A673 (cell line): ENCODE results near the gene AKAIN1. TPM values are rescaled to one million over a fixed set of nuclear protein-coding genes. Genes with fewer than 3 reads are reported as not detected.

Source experiments
- BruUV-seq: library from RNA; stranded (reverse); fragments of 400-500 nt; replicated peaks from 2 replicates; lab custom pipeline; 2021; lab: Mats Ljungman, UMichigan
- CTCF ChIA-PET: fragments of 300-600 bp; sonication (Branson Sonifier 250); formaldehyde crosslinking; loops from one replicate; lab custom pipeline; 2022; ENCODE audit warnings: antibody characterized with exemption; lab: Charles Lee
- POLR2A ChIA-PET: fragments of 300-600 bp; sonication (Branson Sonifier 250); formaldehyde crosslinking; loops from one replicate; lab custom pipeline; 2022; ENCODE audit warnings: antibody characterized with exemption; ENCODE audit not compliant: low non-redundant PET; lab: Charles Lee
- DNase-seq: peaks from one replicate; pipeline ENCODE4 v3.0.0-alpha.2; 2015; ENCODE audit warnings: low spot score
- H3K27ac ChIP-seq: fragments of 200-600 bp; sonication (generic); 2 replicates; pipeline ENCODE4 v1.5.1; 2016; ENCODE audit warnings: mixed run types, low read depth, mild to moderate bottlenecking, mixed read lengths, antibody characterized with exemption, low read length; ENCODE audit not compliant: poor library complexity, severe bottlenecking
- H3K27me3 ChIP-seq: fragments of 200-600 bp; sonication (generic); replicated peaks from 2 replicates; pipeline ENCODE4 v1.6.1; 2017; ENCODE audit warnings: mixed run types, low read depth, mild to moderate bottlenecking, mixed read lengths, antibody characterized with exemption, low read length; ENCODE audit not compliant: insufficient read depth, poor library complexity
- H3K36me3 ChIP-seq: fragments of 200-600 bp; sonication (generic); 2 replicates; pipeline ENCODE4 v1.6.1; 2016; ENCODE audit warnings: mixed run types, mild to moderate bottlenecking, mixed read lengths, antibody characterized with exemption, low read length; ENCODE audit not compliant: insufficient read depth, poor library complexity, severe bottlenecking
- H3K4me1 ChIP-seq: fragments of 200-600 bp; sonication (generic); 2 replicates; pipeline ENCODE4 v1.6.1; 2017; ENCODE audit warnings: mixed run types, mild to moderate bottlenecking, mixed read lengths, antibody characterized with exemption, low read length; ENCODE audit not compliant: insufficient read depth, poor library complexity, severe bottlenecking
- H3K4me3 ChIP-seq: fragments of 200-600 bp; sonication (generic); 2 replicates; pipeline ENCODE4 v1.5.1; 2016; ENCODE audit warnings: low read depth, mixed run types, mild to moderate bottlenecking, mixed read lengths, low read length; ENCODE audit not compliant: poor library complexity, severe bottlenecking
- H3K9me3 ChIP-seq: fragments of 200-600 bp; sonication (generic); 2 replicates; pipeline ENCODE4 v1.6.1; 2016; ENCODE audit warnings: mixed run types, low read depth, mild to moderate bottlenecking, mixed read lengths, antibody characterized with exemption, low read length; ENCODE audit not compliant: poor library complexity, severe bottlenecking
- CTCF ChIP-seq: fragments of 300-800, 200-600 bp; sonication (generic); conservative IDR thresholded peaks from 2 replicates; pipeline ENCODE4 v1.5.1; 2017; ENCODE audit warnings: low read depth, mild to moderate bottlenecking, antibody characterized with exemption, low read length, moderate library complexity, mixed read lengths
- EZH2 ChIP-seq: fragments of 200-600 bp; sonication (generic); IDR thresholded peaks from 2 replicates; pipeline ENCODE4 v1.6.1; 2017; ENCODE audit warnings: borderline replicate concordance, low read depth, mild to moderate bottlenecking, mixed read lengths, antibody characterized with exemption, low read length; ENCODE audit not compliant: poor library complexity, severe bottlenecking
- intact Hi-C: fragments of 100-400 bp; cut with micrococcal nuclease; formaldehyde crosslinking; loops from one replicate; pipeline ENCODE4 v1.10.0; 2022; ENCODE audit not compliant: unreplicated experiment
- total RNA-seq: library from RNA; stranded (reverse); gene quantifications from 2 replicates; pipeline ENCODE4 v1.2.3, GENCODE V29; 2021

Gene AKAIN1
- total RNA-seq, 1 experiment from 2014 or later, result not detected

GRCh38 chr18:5144629-5145028 is 52.4 kb downstream of the AKAIN1 start:
- TF ChIP-seq CTCF (no peak), EZH2 (no peak)
- ChIA-PET POLR2A (no interaction called here), CTCF (no interaction called here)
- intact Hi-C loops, result no loop called here
- no TSS peak for BruUV-seq
- H3K9me3 ChIP-seq, result no peaks in the 10 kb centered on the region
- H3K27ac ChIP-seq, result no peak overlapping the region
- no peak overlapping the region for H3K4me3 ChIP-seq
- peak; percentile 7 for DNase-seq
- H3K27me3 ChIP-seq, result peaks cover 83% of the 10 kb centered on the region
- H3K4me1 ChIP-seq, result no peaks in the 10 kb centered on the region
- no peaks in the 10 kb centered on the region for H3K36me3 ChIP-seq

DNA sequence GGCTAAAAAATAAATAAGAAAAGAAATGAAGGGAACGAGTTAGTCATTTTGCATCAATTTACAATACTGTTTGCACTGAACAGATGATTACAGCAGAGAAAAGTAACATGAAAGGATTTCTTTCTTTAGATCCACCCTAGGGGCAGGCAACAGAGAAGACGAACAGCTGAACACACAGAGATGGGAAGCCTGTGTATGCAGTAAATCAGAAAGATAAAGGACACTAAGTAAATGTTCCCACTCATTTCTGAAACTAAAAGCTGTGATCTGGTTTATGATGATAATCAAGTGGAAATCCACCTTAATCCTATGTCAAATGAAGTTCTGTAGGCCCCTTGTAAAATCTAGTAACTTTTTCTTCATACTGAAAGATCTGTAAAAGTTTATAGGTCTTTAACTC is 54.2 kb downstream of the AKAIN1 start:
- CTCF ChIA-PET, result no interaction called here
- no peaks in the 10 kb centered on the region for H3K9me3 ChIP-seq
- TF ChIP-seq CTCF (no peak), EZH2 (no peak)
- H3K36me3 ChIP-seq, result no peaks in the 10 kb centered on the region
- no peak for DNase-seq
- POLR2A ChIA-PET, result no interaction called here
- intact Hi-C loops, result no loop called here
- BruUV-seq, result no TSS peak
- H3K27me3 ChIP-seq, result peaks cover 84% of the 10 kb centered on the region
- no peak overlapping the region for H3K27ac ChIP-seq
- H3K4me3 ChIP-seq, result no peak overlapping the region
- H3K4me1 ChIP-seq, result no peaks in the 10 kb centered on the region

DNA sequence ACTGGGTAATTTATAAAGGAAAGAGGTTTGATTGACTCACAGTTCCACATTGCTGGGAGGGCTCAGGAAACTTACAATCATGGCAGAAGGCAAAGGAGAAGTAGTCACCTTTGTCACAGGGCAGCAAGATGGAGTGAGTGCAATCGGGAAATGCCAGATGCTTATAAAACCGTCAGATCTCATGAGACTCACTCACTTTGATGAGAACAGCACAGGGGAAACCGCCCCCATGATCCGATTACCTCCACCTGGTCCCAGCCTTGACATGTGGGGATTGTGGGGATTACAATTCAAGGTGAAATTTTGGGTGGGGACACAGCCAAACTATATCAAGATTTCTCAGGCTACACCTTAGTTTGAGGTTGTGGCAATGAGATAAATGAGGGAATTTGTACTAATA is 54.9 kb downstream of the AKAIN1 start:
- Histone ChIP-seq H3K9me3 (no peaks in the 10 kb centered on the region), H3K4me3 (no peak overlapping the region), H3K36me3 (no peaks in the 10 kb centered on the region), H3K4me1 (no peaks in the 10 kb centered on the region), H3K27me3 (peaks cover 83% of the 10 kb centered on the region), H3K27ac (no peak overlapping the region)
- intact Hi-C loops, result no loop called here
- ChIA-PET POLR2A (no interaction called here), CTCF (no interaction called here)
- no TSS peak for BruUV-seq
- no peak for DNase-seq
- TF ChIP-seq CTCF (no peak), EZH2 (no peak)
